Inferior parietal cortex (tissue), 1 donor: ENCODE results near the gene IFI6.
"Not testable (repeated sequence)": the region's sequence is repeated elsewhere in the genome, so short reads cannot be mapped to it uniquely, and the experiment has no call there.

Experiments used
- DNase-seq: peaks from one replicate; pipeline ENCODE4 v3.0.0-alpha.2; 2016; ENCODE audit errors: extremely low spot score

Gene IFI6, protein sequence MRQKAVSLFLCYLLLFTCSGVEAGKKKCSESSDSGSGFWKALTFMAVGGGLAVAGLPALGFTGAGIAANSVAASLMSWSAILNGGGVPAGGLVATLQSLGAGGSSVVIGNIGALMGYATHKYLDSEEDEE

DNA sequence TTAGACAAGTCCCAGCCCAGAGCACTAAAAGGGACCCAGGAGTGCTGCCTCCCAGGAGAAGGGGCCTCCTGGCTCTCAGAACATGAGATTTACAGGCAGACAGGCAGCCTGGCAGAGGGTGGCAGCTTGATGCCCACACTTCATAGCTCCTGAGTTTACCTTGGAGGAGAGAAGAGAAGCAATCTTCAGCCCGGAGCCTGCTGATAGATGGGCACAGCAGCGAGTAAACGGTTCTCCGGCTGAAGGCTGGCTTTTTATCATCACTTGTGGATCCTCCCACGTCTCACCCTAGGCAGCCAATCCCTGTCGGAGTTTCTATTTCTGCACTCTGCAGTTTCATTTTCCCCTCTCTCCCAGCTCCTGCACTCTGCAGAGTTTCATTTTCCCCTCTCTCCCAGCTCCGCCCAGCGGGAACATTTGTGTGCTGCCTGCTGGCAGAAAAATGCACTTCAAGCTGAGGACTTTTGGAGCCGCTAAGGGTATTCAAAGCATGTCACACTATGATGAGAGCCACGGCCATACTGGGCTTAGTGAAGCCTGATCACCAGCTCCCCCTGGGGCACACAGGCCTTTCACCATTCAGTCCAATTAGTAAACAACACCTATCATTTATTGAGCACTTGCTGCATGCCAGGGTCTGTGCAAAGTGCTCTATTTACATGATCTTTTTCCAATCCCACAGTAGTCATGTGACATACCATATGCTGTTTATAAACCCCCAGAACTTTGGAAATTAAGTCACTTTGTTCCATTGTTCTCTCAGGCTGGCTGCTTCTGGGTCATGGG, at the start of gene IFI6:
TSS of gene IFI6 (minus strand) at position 229 of the 786 bp plus-strand sequence. CDS start 2,878 bp downstream, outside the sequence.
- DNase-seq = peak; percentile 97

DNA sequence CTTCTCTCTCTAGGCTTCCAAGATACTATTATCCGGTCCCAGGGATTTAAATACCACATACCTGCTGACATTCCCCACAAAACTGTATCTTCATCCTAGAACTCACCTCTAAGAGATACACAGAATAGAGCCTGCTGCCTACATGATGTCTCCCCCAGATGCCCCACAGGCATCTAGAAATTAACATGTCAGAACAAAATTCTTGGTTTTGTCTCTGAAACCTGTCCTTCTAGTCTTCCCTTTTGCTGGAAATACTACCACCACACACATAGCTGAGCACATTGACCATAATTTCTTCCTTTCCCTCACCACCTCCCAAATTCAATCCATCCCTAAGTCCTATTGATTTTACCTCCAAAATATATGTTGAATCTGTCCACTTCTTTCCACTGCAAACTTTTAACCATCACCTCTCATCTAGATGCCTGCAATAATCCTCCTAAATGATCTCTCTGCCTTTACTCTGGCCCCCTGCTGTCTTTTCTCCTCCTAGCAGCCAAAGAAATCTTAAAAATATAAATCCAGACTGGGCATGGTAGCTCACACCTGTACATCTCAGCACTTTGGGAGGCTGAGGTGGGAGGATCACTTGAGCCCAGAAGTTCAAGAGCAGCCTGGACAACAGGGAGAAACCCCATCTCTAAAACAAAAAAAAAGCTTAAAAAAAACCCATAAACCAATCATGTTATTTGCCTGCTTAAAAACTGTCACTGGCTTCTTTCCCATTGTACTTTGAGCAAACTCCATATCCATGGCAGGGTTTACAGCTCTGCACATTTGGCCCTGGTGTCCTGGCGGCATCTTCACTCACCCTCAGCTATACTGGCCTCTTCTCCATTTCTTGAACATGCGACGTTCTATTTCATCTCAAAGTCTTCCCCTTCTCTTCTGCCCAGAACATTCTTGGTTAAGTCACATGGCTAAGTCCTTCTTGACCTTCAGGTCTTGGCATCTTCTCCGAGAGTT, 47.6 kb upstream of the IFI6 start:
- DNase-seq = no peak

DNA sequence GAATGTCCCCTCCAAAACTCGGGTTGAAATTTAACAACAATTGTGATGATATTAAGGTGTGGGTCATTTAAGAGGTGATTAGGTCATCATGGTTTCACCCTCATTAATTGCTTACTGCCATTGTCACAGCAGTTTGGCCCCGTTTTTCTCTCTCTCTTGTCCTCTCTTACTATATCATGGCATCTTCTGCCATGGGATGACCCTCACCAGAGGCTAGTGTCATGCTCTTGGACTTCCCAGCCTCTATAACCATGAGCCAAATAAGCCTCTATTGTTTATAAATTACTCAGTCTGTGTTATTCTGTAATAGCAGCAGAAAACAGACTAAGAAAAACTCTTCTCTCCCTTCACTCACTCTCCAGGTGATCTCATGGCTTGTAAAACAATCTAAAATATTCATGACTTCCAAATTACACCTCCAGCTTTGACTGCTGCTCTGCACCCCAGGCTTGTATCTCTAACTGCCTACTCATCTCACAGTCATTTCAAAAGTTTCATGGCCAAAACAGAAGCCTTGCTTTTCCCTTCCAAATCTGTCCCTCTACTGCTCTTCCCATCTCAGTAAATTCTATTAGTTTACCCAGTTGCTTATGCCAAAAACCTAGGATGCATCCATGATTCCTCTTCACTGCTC, 44.4 kb upstream of the IFI6 start:
- DNase-seq = no peak

DNA sequence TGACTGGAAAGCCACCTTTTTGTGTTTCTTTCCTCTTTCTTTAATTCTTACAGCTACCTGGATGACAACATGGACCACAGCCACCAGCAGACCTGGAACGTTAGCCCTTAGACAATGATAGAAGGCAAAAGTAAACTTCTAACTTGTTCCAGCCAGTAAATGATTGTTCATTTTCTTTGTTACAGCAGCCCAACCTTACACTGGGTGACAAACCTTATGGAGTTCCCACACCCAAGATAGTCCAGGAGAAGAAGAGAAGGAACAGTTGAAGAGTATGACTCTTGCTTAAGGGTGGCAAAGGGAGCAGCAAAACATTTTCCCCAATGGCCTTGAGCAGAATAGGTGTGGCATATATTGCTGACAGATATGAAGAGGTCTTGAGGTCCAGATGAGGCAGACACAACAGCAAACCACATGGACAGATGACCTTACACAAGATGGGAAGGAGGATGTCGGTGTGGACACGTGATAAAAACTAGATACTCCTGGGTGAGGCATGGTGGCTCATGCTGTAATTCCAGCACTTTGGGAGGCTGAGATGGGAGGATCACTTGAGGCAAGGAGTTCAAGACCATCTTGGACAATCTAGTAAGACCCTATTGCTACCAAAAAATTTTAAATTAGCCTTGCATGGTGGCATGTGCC, 42.0 kb upstream of the IFI6 start:
- no peak for DNase-seq

DNA sequence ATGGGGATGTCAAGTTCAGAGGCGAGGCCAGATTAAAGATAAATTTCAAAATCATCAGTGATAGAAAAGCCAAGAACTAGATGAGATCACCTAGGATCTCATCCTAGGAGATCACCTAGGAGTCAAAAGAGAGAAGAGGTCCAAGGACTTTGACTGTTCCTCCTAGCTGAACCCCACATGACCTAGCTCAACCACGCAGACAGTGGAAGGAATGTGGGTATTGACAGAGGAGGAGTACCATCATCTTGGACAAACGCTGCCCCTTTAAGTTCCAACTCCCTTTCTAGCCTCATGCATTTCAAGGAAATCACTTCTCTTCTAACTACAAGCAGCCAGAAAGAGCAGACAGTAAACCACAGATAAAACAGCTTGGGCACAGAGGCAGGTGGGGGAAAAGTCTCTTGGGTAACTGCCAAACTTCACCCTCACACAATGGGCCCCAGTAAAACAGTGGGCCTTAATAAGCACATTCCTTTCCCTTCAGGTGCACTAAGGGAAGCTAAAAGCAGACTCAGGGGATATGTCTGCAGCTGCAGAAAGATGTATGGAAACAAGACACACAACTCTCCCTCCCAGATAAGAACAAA, 41.2 kb upstream of the IFI6 start:
- DNase-seq = no peak

DNA sequence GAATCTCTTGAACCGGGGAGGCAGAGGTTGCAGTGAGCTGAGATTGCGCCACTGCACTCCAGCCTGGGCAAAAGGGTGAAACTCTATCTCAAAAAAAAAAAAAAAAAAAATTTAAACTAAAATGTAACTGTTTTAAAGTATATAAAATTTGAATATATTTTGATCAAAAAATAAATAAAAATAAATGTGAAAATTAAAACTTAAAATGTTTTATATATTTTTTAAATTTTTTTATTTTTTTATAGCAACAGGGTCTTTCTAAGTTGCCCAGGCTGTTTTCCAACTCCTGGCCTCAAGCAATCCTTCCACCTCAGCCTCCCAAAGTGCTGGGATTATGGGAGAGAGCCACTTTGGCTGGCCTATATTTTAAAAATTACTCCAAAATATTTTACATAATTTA, 38.6 kb upstream of the IFI6 start:
- DNase-seq = no peak

DNA sequence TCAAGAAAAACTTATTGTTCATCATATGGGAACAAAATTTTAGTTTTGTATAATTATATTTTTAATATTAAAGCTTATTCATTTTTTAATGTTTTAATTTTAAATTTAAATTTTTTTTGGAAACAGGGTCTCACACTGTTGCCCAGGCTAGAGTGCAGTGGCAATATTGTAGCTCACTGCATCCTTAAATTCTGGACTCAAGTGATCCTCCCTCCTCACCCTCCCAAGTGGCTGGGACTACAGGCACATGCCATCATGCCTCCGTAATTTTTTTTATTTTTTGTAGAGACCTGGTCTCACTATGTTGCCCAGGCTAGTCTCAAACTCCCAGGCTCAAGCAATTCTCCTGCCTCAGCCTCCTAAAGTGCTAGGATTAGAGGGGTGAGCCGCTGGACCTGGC, 33.6 kb upstream of the IFI6 start:
- DNase-seq = no peak

DNA sequence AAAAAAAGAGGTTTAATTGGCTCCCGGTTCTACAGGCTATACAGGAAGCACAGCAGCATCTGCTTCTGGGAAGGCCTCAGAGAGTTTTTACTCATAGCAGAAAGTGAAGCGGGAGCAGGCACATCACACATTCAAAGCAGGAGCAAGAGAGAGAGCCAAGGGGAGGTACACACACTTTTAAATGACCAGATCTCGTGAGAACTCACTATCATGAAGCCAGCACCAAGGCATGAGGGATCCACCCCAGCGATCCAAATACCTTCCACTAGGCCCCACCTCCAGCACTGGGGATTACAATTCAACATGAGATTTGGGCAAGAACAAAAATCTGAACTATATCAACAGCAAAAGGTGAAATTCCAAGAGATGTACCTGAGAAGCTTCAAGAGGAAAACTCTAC, 33.0 kb upstream of the IFI6 start:
- DNase-seq = no peak

DNA sequence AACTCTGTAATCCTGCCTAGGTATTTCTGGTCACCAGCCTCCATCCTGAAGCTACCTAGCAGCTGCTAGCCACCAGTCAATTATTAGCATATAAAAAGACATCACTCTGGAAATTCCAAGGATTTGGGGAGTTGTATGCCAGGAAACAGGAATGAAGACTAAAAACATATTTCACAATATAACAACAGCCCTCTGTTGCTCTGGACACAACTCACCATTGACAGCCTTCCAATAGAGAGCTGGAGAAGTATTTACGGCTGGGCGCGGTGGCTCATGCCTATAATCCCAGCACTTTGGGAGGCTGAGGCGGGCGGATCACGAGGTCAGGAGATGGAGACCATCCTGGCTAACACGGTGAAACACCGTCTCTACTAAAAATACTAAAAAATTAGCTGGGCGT, 24.8 kb upstream of the IFI6 start:
- not testable (repeated sequence) for DNase-seq

DNA sequence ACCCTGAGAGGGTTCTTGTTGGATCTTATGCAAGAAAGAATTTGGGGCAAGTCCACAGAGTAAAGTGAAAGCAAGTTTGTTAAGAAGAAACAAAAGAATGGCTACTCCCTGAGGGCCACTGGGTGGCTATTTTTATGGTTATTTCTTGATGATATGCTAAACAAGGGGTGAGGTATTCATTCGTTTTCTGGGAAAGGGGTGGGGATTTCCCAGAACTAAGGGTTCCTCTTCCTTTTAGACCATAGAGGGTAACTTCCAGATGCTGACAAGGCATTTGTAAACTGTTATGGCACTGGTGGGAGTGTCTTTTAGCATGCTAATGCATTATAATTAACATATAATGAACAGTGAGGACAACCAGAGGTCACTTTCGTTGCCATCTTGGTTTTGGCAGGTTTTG, 18.2 kb upstream of the IFI6 start:
- DNase-seq = no peak

DNA sequence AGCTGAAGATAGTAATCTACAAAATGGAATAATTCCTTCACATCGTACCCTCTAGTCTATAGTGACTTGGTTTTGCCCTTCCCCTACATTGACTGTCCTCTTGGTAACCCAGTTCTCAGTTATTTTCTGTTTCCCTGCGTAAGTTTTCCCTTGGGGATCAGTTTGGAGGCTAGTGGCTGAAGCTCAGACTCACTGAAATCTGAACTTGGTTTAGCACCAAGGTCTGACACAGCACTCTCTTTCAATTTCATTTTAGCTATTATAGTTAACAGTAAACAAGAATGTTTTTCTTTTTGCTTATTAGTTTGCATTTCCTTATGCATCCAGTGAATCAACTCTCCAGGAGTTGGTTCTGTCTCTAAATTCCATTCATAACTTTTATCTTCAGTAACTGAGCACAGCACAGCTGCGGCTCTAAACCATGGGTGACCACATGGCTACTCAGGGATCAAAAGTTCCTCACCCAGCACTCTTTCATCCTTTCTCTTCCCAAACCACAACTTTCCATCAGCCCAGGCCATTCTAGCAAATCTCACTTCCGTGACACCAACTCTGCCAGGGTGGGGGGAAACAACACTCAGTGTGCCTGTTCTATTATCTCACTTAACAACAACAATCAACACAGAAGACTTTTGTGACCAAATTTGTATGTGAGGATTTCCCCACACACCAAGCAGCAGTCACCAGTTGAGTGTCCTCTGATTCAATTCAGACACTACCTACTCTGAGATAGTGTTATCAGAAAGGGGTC, 17.6 kb upstream of the IFI6 start:
- DNase-seq = no peak

DNA sequence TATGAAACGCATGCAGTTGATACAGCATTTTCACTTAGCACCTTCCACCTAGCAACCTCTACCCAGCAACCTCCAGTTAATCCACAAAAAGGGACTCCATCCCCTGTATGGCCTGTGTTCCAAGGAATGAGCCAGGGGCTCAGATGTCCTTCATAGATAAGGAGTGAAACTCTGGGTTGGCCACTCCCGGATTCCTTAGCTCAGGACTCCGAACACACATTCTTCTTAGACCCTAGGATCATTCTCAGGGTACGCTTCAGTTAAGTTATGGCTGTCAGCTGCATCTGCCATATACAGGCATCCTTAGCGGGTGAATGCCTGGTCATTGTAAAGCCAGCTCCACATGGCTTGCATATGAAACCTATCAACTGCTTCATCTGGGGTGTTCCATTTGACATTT, 15.9 kb upstream of the IFI6 start:
- DNase-seq = no peak

DNA sequence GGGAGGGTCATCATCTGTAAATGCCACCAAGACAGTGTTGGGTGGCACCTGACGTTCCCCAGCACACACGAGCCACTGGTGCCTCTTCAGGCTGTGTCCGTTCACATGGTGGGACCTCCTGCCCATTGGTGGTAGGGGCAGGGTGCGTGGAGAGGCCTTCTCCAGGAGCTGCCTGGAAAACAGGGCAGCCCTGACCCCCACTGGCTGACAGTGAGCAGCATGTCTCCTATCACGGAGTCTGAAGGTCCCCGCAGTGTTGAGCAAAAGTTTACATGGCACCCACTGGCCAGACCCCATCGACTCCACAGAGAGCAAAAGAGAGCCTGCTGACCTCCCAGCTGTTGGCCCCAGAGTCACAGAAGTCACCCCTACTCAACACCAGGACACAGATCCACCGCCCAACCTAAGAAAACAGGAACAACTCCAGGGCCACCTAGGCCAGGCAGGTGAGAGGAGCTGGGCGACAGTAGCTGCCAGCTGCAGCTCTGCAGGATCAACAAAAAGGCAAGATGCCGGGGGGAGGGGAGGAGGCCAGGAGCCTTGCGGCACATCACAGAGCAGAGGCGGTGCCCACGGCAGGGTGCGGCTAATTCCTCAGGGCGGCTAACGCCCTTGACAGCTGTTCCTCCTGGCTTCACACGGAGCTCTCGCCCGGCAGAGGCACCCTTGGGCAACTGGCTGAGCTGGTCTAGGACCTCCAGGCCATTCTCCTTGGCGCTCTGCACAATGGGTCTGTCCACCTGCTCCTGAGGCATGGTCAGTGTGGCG, 14.4 kb upstream of the IFI6 start:
- DNase-seq = no peak

DNA sequence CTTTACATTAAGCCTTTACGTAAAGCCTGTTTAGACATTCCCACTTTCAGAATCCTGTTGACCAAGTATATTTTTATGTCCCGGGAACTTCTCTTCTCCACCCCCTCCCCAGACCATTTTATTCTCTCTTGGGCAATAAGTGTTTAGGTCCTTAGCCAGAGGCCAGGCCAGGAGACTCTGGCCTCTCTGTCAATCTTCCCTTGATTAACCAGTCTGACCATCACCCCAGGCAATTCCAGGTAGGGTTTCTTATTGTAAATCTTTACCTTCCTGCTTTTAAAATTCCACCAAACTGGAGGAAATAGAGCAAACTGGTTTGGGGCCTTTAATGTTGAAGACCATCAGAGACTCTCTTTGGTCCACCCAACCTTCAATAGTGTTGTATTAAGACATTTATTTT, 12.2 kb upstream of the IFI6 start:
- no peak for DNase-seq

DNA sequence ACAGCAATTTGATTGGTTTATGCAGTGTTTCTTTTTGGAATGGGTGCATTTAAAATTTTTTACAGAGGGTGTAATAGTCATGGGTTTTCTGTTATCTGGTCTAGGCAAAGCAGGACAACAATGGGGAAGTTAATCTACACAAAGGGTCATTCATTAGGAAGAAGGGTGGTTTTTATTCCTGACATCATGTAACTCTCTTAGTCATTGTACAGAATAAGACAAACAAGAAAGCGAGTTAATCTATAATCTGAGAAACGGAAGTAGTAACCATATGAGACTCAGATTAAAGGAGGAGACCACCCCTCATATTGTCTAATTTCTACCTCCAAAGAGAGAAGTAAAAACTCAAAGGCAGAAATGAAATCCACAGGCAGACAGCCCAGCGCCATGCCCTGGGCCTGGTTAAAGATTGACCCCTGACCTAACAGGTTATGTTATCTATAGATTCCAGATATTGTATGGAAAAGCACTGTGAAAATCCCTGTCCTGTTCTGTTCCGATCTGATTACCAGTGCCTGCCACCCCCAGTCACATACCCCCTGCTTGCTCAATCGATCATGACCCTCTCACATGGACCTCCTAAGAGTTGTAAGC, 10.5 kb upstream of the IFI6 start:
- no peak for DNase-seq

DNA sequence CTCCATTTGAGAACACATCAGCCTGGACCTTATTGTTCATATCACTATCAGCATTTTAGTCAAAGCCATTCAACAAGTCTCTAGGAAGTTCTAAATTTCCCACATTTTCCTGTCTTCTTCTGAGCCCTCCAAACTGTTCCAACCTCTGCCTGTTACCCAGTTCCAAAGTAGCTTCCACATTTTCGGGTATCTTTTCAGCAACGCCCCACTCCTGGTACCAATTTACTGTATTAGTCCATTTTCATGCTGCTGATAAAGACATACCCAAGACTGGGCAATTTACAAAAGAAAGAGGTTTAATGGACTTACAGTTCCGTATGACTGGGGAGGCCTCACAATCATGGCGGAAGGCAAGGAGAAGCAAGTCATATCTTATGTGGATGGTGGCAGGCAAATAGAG, 9.6 kb upstream of the IFI6 start:
- DNase-seq = not testable (repeated sequence)

DNA sequence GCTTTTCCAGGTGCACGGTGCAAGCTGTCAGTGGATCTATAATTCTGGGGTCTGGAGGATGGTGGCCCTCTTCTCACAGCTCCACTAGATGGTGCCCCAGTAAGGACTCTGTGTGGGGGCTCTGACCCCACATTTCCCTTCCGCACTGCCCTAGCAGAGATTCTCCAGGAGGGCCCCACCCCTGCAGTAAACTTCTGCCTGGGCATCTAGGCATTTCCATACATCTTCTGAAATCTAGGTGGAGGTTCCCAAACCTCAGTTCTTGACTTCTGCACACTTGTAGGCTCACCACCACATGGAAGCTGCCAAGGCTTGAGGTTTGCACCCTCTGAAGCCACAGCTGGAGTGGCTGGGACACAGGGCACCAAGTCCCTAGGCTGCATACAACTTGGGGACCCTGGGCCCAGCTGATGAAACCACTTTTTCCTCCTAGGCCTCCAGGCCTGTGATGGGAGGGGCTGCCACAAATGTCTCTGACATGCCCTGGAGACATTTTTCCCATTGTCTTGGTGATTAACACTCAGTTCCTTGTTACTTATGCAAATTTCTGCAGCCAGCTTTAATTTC, 8.3 kb upstream of the IFI6 start:
- not testable (repeated sequence) for DNase-seq

DNA sequence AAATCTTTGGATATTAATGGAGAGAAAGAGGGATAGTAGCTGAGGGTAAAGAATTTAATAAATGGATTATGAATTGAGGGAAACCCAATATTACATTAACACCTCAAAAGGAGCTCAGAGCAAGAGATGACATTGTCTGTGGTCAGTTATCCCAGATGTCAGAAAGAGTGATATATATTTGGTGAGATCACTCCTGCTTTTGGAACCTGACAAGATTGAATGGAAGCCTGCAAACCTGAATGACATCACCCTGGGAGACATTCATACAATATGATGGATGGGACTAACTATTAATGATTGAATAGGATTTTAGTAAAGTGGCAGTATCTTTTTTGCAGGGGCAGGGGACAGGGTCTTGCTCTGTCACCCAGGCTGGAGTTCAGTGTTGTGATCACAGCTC, 6.8 kb upstream of the IFI6 start:
- DNase-seq = no peak

DNA sequence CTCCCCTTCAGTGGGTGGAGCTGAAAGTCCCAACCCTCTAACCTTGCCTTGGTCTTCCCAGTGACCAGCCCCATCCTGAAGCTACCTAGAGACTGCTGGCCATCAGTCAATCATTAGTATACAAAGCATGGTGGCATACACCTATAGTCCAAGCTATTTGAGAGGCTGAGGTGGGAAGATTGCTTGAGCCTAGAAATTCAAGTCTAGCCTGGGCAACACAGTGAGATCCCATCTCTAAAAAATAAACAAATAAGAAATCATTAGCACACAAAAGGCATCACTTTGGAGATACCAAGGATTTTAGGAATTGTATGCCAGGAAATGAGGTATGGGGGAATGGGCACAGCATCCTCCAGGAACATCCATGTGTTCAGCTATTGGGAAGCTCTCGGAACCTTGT, 4.4 kb upstream of the IFI6 start:
- DNase-seq = no peak
